ENCODE results near the gene PPAT.

GRCh38 chr4:56409511-56410090, 25.8 kb downstream of the PPAT start:
- no peak for TF ChIP-seq CTCF (IDR thresholded peaks at IDR 0.05; ENCODE audit: insufficient read depth, low read depth, low read length)
- no peak for TF ChIP-seq EZH2 (IDR thresholded peaks at IDR 0.05; ENCODE audit: insufficient read depth, low read length)

Measured in astrocyte (in vitro differentiated cells and primary cell).